Astrocyte of the cerebellum (primary cell): ENCODE data around the gene RABAC1.
"Not testable (repeated sequence)": the region's sequence is repeated elsewhere in the genome, so short reads cannot be mapped to it uniquely, and the experiment has no call there.

Experiments used
- DNase-seq: peaks from one replicate; pipeline ENCODE4 v3.0.0-alpha.2; 2011; ENCODE audit warnings: low read depth
- H3K4me3 ChIP-seq: 2 replicates; pipeline ENCODE4 v1.5.1; 2011; ENCODE audit warnings: mild to moderate bottlenecking, low read depth, low read length, moderate library complexity
- in situ Hi-C: cut with HindIII; loops from 2 replicates; pipeline ENCODE4 v1.10.0; 2017; ENCODE audit warnings: low sequenced_read_pairs
- TF ChIP-seq, protein P1 (sequence below): IDR thresholded peaks from 2 replicates; pipeline ENCODE4 v1.5.1; 2012; ENCODE audit warnings: low read length, low read depth, moderate library complexity, mild to moderate bottlenecking; ENCODE audit errors: missing control alignments

Gene RABAC1

DNA sequence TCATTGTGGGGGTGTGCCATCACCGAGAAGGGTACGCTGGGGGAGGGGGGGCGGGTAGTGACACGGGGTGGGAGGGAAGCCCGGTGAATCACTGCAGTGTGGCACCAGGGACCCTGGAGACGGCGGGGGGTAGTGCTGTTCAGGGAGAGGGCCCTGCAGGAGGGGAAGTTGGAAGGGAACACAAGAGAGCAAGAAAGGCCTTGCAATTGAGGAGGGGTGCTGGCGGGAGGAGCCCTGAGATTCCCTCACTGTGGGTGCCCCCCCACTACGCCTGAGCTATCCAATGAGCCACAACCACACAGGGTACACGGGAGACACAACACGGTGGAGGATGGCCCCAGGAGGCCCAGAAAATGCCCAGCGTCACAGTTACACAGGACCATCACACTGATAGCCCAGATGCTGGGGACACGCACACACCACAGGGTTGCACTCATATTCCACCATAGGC lies 35.4 kb upstream of the RABAC1 start:
- in situ Hi-C loops, result no loop called here
- no peak overlapping the region for H3K4me3 ChIP-seq
- DNase-seq, result no peak
- TF ChIP-seq, protein P1, sequence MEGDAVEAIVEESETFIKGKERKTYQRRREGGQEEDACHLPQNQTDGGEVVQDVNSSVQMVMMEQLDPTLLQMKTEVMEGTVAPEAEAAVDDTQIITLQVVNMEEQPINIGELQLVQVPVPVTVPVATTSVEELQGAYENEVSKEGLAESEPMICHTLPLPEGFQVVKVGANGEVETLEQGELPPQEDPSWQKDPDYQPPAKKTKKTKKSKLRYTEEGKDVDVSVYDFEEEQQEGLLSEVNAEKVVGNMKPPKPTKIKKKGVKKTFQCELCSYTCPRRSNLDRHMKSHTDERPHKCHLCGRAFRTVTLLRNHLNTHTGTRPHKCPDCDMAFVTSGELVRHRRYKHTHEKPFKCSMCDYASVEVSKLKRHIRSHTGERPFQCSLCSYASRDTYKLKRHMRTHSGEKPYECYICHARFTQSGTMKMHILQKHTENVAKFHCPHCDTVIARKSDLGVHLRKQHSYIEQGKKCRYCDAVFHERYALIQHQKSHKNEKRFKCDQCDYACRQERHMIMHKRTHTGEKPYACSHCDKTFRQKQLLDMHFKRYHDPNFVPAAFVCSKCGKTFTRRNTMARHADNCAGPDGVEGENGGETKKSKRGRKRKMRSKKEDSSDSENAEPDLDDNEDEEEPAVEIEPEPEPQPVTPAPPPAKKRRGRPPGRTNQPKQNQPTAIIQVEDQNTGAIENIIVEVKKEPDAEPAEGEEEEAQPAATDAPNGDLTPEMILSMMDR, result no peak

GRCh38 chr19:41993612-41994483 lies 34.7 kb upstream of the RABAC1 start, which contains the start of gene ATP1A3:
ATP1A3 (minus strand) TSS chr19:41994230; CDS start chr19:41994076, 154 bp downstream.
- in situ Hi-C loops, result no loop called here
- peak within 1 kb of the TSS; percentile 23 for H3K4me3 ChIP-seq
- TF ChIP-seq, protein P1, result no peak
- DNase-seq, result no peak

- in situ Hi-C loops, DNase-seq, H3K4me3 ChIP-seq: not testable (repeated sequence)
Measured at GRCh38 chr19:41991925-41992569, 32.9 kb upstream of the RABAC1 start.

DNA sequence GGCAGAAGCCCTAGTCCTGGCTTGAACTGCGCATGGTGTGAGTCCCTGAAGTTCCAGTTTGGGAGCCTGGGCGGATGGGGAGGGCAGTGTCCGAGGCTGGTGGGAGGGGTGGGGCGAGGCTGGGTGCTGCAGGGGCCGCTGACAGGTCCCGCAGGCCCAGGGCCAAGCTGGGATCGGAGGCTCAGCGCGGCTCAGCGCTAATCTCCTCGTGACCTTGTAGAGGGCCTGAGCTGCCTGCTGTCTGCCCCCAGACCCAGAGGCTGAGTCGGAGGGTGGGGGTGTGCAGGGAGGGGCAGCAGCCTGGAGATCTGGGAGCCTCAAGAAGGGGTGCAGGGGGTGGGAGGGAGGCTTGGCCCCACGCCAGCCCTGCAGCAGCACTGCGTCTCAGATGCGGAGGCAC lies 31.9 kb upstream of the RABAC1 start:
- TF ChIP-seq, protein P1, result no peak
- in situ Hi-C loops, result no loop called here
- DNase-seq, result no peak
- H3K4me3 ChIP-seq, result no peak overlapping the region

DNA sequence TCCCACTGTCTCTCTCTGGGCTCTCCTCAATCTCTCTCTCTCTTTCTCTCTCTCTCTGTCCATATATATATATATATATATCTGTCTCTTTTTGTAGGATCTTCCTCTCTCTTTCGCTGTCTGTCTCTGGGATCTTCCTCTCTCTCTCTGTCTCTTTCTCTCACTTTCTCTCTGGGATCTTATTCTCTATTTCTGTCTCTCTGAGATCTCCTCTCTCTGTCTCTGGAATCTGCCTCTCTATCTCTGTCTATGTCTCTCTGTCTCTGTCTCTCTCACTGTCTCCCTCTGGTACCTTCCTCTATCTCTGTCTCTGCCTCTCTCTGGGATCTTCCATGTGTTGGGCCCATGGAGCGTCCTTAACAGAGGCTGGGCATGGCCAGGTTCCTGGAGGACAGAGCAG lies 31.5 kb upstream of the RABAC1 start:
- DNase-seq, result no peak
- TF ChIP-seq, protein P1, result no peak
- in situ Hi-C loops, result no loop called here
- H3K4me3 ChIP-seq, result no peak overlapping the region

DNA sequence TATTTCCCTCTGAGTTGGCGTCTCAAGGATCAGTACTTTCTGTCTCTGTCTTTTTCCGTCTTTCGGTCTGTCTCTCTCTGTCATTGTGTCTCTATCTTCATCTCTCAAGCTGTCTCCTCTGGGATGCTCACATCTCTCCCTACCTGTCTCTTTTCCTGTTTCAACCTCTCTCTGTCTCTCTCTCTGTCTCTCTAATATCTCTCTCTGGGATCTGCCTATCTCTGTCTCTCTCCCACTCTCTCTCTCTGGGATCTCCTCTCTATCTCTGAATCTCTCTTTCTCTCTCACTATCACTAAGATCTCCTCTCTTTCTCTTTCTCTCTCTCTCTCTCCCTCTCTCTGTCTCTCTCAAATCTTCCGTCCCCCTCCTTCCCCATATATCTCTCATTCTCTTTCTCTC lies 30.9 kb upstream of the RABAC1 start:
- no peak for DNase-seq
- TF ChIP-seq, protein P1, result no peak
- no peak overlapping the region for H3K4me3 ChIP-seq
- in situ Hi-C loops, result no loop called here

GRCh38 chr19:41988947-41989346 lies 29.8 kb upstream of the RABAC1 start:
- in situ Hi-C loops, result no loop called here
- TF ChIP-seq, protein P1, result no peak
- no peak overlapping the region for H3K4me3 ChIP-seq
- DNase-seq, result no peak
